ENCODE data around the gene LIMS2. TPM values are rescaled to one million over a fixed set of nuclear protein-coding genes. Genes with fewer than 3 reads are reported as not detected.

LIMS2 gene
- total and polyA plus RNA-seq, 2 donors = 18.7 to 346 TPM

GRCh38 chr2:127623388-127624319, 51.7 kb downstream of the LIMS2 start:
- Histone ChIP-seq H3K4me3 (ENCODE audit: low read depth, low read length) (no peak overlapping the region), H3K27ac (ENCODE audit: low read depth) (no peak overlapping the region), H3K36me3 (ENCODE audit: insufficient read depth) (no peaks in the 10 kb centered on the region), H3K4me1 (ENCODE audit: insufficient read depth) (no peaks in the 10 kb centered on the region)
- no peak for DNase-seq (ENCODE audit: extremely low spot score)
- 83% methylated on average over 38 of the region's 38 CpGs for WGBS

DNA sequence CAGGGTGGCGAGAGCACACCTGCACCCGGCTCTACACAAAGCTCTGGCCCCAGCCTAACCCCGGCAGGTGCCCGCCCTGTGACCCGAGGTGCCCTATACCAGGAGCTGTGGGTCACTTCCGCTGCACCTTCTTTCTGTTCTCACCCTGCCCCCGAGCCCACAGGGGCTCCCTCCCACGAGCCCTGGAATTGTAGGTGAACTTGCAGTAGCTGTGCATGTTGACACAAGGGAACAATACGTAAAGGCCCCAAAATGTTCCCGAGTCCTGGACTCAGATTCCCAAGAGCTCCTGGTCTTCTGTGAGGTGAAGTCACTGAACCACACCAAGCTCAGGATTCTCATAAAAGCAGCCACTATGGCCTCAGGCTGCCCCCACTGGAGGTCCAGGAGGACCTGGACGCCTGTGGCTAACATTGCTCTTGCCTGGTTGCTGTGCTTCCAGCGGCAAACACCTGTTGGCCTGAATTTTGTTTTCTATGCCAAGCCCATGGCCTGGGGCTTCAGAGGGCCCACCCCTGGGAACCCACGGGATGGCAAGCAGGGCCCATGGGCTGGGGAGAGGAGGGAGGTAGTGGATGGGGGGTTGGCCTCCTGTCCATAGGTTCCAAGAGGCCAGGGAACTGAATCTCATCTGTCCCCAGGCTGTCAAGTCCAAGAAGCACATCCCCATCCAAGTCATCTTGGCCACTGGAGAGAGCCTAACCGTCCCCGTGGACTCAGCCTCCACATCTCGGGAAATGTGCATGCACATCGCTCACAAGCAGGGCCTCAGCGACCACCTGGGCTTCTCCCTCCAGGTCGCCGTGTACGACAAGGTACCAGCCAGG, 52.6 kb downstream of the LIMS2 start:
- DNase-seq (ENCODE audit: extremely low spot score) = no peak
- no peak overlapping the region for H3K27ac ChIP-seq (ENCODE audit: low read depth)
- no peaks in the 10 kb centered on the region for H3K36me3 ChIP-seq (ENCODE audit: insufficient read depth)
- H3K4me1 ChIP-seq (ENCODE audit: insufficient read depth) = no peaks in the 10 kb centered on the region
- H3K4me3 ChIP-seq (ENCODE audit: low read depth, low read length) = no peak overlapping the region
- WGBS = 90% methylated on average over 21 of the region's 21 CpGs

- Histone ChIP-seq H3K36me3 (ENCODE audit: insufficient read depth) (no peaks in the 10 kb centered on the region), H3K4me1 (ENCODE audit: insufficient read depth) (no peaks in the 10 kb centered on the region), H3K4me3 (ENCODE audit: low read depth, low read length) (no peak overlapping the region), H3K27ac (ENCODE audit: low read depth) (no peak overlapping the region)
- no peak for DNase-seq (ENCODE audit: extremely low spot score)
- 93% methylated on average over 15 of the region's 15 CpGs for WGBS
Observed at GRCh38 chr2:127621981-127622431, 53.3 kb downstream of the LIMS2 start.

DNA sequence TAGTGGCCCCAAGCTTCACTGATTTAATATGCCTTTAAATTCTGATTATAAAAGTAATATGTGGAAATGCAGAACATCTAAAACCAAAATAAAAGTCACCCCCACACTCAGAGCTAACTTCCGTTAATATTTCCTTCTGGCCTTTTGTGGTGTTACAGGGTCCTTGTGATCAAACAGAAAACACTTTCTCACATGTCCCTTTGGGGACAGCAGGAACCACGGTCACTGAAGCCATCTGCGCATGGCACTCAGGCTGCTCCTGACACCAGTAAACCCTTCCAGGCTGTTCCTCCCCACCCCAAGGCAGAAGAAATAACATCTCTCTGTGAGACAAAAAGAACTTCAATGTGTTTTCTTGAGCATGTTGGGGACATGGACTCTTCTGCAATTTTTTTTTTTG, 54.5 kb downstream of the LIMS2 start:
- no peaks in the 10 kb centered on the region for H3K4me1 ChIP-seq (ENCODE audit: insufficient read depth)
- WGBS = 65% methylated on average over 3 of the region's 3 CpGs
- no peak overlapping the region for H3K4me3 ChIP-seq (ENCODE audit: low read depth, low read length)
- no peak overlapping the region for H3K27ac ChIP-seq (ENCODE audit: low read depth)
- H3K36me3 ChIP-seq (ENCODE audit: insufficient read depth) = no peaks in the 10 kb centered on the region
- no peak for DNase-seq (ENCODE audit: extremely low spot score)

GRCh38 chr2:127619877-127620705, 55.2 kb downstream of the LIMS2 start:
- 69% methylated on average over 16 of the region's 16 CpGs for WGBS
- DNase-seq (ENCODE audit: extremely low spot score) = no peak
- no peak overlapping the region for H3K4me3 ChIP-seq (ENCODE audit: low read depth, low read length)
- no peaks in the 10 kb centered on the region for H3K4me1 ChIP-seq (ENCODE audit: insufficient read depth)
- H3K27ac ChIP-seq (ENCODE audit: low read depth) = no peak overlapping the region
- no peaks in the 10 kb centered on the region for H3K36me3 ChIP-seq (ENCODE audit: insufficient read depth)

DNA sequence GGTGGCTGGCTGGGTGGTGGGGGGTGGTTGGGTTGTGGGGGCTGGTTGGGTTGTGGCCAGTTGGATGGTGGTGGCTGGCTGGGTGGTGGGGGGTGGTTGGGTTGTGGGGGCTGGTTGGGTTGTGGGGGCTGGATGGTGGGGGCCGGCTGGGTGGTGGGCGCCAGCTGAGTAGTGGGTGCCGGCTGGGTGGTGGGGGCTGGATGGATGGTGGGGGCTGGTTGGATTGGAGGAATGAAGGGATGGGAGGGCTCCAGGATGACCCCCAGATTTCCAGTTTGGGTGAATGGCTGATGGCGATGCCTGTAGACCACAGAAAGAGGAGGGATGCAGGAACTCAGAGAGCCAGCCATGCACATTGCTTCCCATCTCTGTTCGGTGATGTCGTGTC, 56.1 kb downstream of the LIMS2 start:
- no peaks in the 10 kb centered on the region for H3K4me1 ChIP-seq (ENCODE audit: insufficient read depth)
- no peak for DNase-seq (ENCODE audit: extremely low spot score)
- H3K27ac ChIP-seq (ENCODE audit: low read depth) = no peak overlapping the region
- H3K36me3 ChIP-seq (ENCODE audit: insufficient read depth) = no peaks in the 10 kb centered on the region
- WGBS = 94% methylated on average over 6 of the region's 6 CpGs
- no peak overlapping the region for H3K4me3 ChIP-seq (ENCODE audit: low read depth, low read length)

- H3K4me3 ChIP-seq (ENCODE audit: low read depth, low read length) = no peak overlapping the region
- WGBS = 61% methylated on average over 7 of the region's 7 CpGs
- no peak overlapping the region for H3K27ac ChIP-seq (ENCODE audit: low read depth)
- no peak for DNase-seq (ENCODE audit: extremely low spot score)
- no peaks in the 10 kb centered on the region for H3K36me3 ChIP-seq (ENCODE audit: insufficient read depth)
- H3K4me1 ChIP-seq (ENCODE audit: insufficient read depth) = no peaks in the 10 kb centered on the region
Observed at GRCh38 chr2:127618551-127619202, 56.7 kb downstream of the LIMS2 start.

GRCh38 chr2:127615511-127616166, 59.7 kb downstream of the LIMS2 start:
- no peaks in the 10 kb centered on the region for H3K4me1 ChIP-seq (ENCODE audit: insufficient read depth)
- 68% methylated on average over 18 of the region's 18 CpGs for WGBS
- H3K27ac ChIP-seq (ENCODE audit: low read depth) = no peak overlapping the region
- H3K36me3 ChIP-seq (ENCODE audit: insufficient read depth) = no peaks in the 10 kb centered on the region
- DNase-seq (ENCODE audit: extremely low spot score) = no peak
- no peak overlapping the region for H3K4me3 ChIP-seq (ENCODE audit: low read depth, low read length)

- no peak overlapping the region for H3K4me3 ChIP-seq (ENCODE audit: low read depth, low read length)
- no peaks in the 10 kb centered on the region for H3K36me3 ChIP-seq (ENCODE audit: insufficient read depth)
- 60% methylated on average over 3 of the region's 3 CpGs for WGBS
- no peaks in the 10 kb centered on the region for H3K4me1 ChIP-seq (ENCODE audit: insufficient read depth)
- no peak overlapping the region for H3K27ac ChIP-seq (ENCODE audit: low read depth)
- no peak for DNase-seq (ENCODE audit: extremely low spot score)
Observed at GRCh38 chr2:127614731-127615130, 60.6 kb downstream of the LIMS2 start.

- Histone ChIP-seq H3K4me1 (ENCODE audit: insufficient read depth) (no peaks in the 10 kb centered on the region), H3K27ac (ENCODE audit: low read depth) (no peak overlapping the region), H3K4me3 (ENCODE audit: low read depth, low read length) (no peak overlapping the region), H3K36me3 (ENCODE audit: insufficient read depth) (no peaks in the 10 kb centered on the region)
- no peak for DNase-seq (ENCODE audit: extremely low spot score)
- WGBS = 96% methylated on average over 2 of the region's 2 CpGs
Observed at GRCh38 chr2:127614246-127614645, 61.1 kb downstream of the LIMS2 start.

DNA sequence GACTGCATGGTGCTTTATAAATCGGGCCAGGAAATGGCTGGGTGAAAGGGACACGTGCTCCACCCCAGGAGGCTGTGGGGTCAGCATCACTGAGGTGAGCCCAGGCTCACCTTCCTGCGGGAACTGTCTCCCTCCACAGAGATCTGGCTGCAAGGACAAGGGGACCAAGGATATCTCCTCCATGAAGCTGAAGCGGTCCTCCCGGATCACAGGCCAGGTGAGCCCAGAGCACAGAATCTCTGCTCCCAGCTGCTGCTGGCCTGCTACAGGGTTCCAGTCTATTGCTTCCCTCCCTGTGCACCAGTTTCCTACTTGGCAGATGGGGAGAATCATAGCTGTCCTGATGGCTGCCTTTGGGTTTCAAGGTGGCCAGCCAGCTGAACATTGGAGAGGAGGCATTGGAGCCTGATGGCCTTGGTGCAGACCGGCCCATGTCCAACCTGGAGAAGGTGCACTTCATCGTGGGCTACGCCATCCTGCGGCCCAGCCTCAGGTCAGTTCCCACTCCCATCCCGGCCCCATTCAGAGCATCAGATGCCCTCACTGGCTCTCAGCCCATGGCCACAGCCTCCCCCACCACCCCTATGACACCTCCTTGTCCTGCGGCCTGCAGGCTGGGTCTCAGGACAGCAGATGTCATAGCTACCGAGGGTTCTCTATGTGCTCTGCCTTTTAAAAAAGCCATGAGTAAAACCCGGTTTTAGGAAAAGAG, 63.1 kb downstream of the LIMS2 start:
- no peak for DNase-seq (ENCODE audit: extremely low spot score)
- 90% methylated on average over 13 of the region's 13 CpGs for WGBS
- no peak overlapping the region for H3K27ac ChIP-seq (ENCODE audit: low read depth)
- no peaks in the 10 kb centered on the region for H3K4me1 ChIP-seq (ENCODE audit: insufficient read depth)
- no peaks in the 10 kb centered on the region for H3K36me3 ChIP-seq (ENCODE audit: insufficient read depth)
- H3K4me3 ChIP-seq (ENCODE audit: low read depth, low read length) = no peak overlapping the region

Measured in urinary bladder (tissue), 4 donors.